Natural killer cell (primary cell): ENCODE results near the gene AHRR. TPM values are rescaled to one million over a fixed set of nuclear protein-coding genes. Genes with fewer than 3 reads are reported as not detected.
A peak's percentile ranks its signal among the peaks of the same experiment; 100 is the strongest.
"Not testable (repeated sequence)": the region's sequence is repeated elsewhere in the genome, so short reads cannot be mapped to it uniquely, and the experiment has no call there.

ENCODE experiments used
- ATAC-seq, 3 donors: fragments of 150-1000 bp in 2 of 3; fragments of 200-7000 bp in 1 of 3; cut with Tn5 transposase; 1 replicate in 1 of 3; 2 replicates in 2 of 3; pipeline ENCODE4 v1.10.0; 2021; ENCODE audit warnings: mild to moderate bottlenecking in 2 of 3, moderate library complexity in 2 of 3
- DNase-seq, 2 donors: peaks; one replicate each; pipeline versions ENCODE4 v3.0.0 to v3.0.0-alpha.2; 2013 to 2021; ENCODE audit warnings: mixed read lengths in 1 of 2
- H3K27ac ChIP-seq: one replicate; pipeline ENCODE4 v1.5.1; 2013; ENCODE audit warnings: mild to moderate bottlenecking, low read length
- H3K27me3 ChIP-seq: one replicate; pipeline ENCODE4 v1.6.1; 2013; ENCODE audit warnings: low read length; ENCODE audit not compliant: control insufficient read depth, insufficient read depth
- H3K36me3 ChIP-seq: one replicate; pipeline ENCODE4 v1.6.1; 2013; ENCODE audit warnings: low read length; ENCODE audit not compliant: control insufficient read depth, insufficient read depth
- H3K4me1 ChIP-seq: one replicate; pipeline ENCODE4 v1.6.1; 2013; ENCODE audit warnings: low read length; ENCODE audit not compliant: control insufficient read depth, insufficient read depth
- H3K4me3 ChIP-seq: one replicate; pipeline ENCODE4 v1.5.1; 2013; ENCODE audit warnings: low read length
- H3K9me3 ChIP-seq: one replicate; pipeline ENCODE4 v1.6.1; 2013; ENCODE audit warnings: low read length; ENCODE audit not compliant: control insufficient read depth, insufficient read depth
- H3K27ac Mint-ChIP-seq, 2 donors: one replicate each; pipeline ENCODE4 v1.8.0; 2022; ENCODE audit warnings: mild to moderate bottlenecking in 2 of 2, mixed read lengths in 2 of 2, moderate library complexity in 1 of 2
- H3K27me3 Mint-ChIP-seq, 2 donors: one replicate each; pipeline ENCODE4 v1.8.0; 2022; ENCODE audit warnings: low read depth in 2 of 2, mixed read lengths in 2 of 2
- H3K36me3 Mint-ChIP-seq: one replicate; pipeline ENCODE4 v1.8.0; 2022; ENCODE audit warnings: mixed read lengths
- H3K4me1 Mint-ChIP-seq, 2 donors: one replicate each; pipeline ENCODE4 v1.8.0; 2022; ENCODE audit warnings: mixed read lengths in 2 of 2
- H3K4me3 Mint-ChIP-seq: one replicate; pipeline ENCODE4 v1.8.0; 2022; ENCODE audit warnings: mild to moderate bottlenecking, moderate library complexity, mixed read lengths
- H3K9me3 Mint-ChIP-seq, 2 donors: one replicate each; pipeline ENCODE4 v1.8.0; 2022; ENCODE audit warnings: mixed read lengths in 2 of 2
- WGBS: methylation state at CpG from one replicate; pipeline ENCODE4 v1.1.7; 2013; ENCODE audit warnings: missing lambda C conversion rate; ENCODE audit not compliant: insufficient coverage; 5-methylcytosine and 5-hydroxymethylcytosine counted together
- intact Hi-C: fragments of 100-400 bp; cut with micrococcal nuclease; formaldehyde crosslinking; loops from one replicate; pipeline ENCODE4 v1.14.2; 2022
- total RNA-seq, 4 donors: library from RNA; stranded (reverse); fragments of 120-200 nt in 1 of 4; gene quantifications; one replicate each; pipeline versions ENCODE4 v1.2.3 to v1.2.4, GENCODE V29; 2013 to 2022
- TF ChIP-seq, protein P1 (sequence below): fragments of 200-600 bp; IDR thresholded peaks from one replicate; pipeline ENCODE4 v1.8.0; 2022; ENCODE audit warnings: antibody characterized with exemption

Gene AHRR
- total RNA-seq, 3 donors from 2014 or later (not counting 1 experiment from before 2014, with no cell fraction given): 0.88 to 1.4 (median 1.2) TPM

GRCh38 chr5:407801-408268, 86.3 kb downstream of the AHRR start:
- ATAC-seq (no peak), DNase-seq (no peak)
- H3K27me3 ChIP-seq: no peaks in the 10 kb centered on the region
- H3K27ac ChIP-seq: no peak overlapping the region
- H3K36me3 Mint-ChIP-seq: no peaks in the 10 kb centered on the region
- H3K4me1 ChIP-seq: peaks cover 3% of the 10 kb centered on the region
- no peaks in the 10 kb centered on the region for H3K4me1 Mint-ChIP-seq
- no peak overlapping the region for H3K4me3 Mint-ChIP-seq
- H3K27me3 Mint-ChIP-seq: peaks cover 12 to 19% of the 10 kb centered on the region in 2 donors
- no peaks in the 10 kb centered on the region for H3K36me3 ChIP-seq
- WGBS: 82% methylated on average over 8 of the region's 8 CpGs
- no peaks in the 10 kb centered on the region for H3K9me3 Mint-ChIP-seq
- no peaks in the 10 kb centered on the region for H3K9me3 ChIP-seq
- H3K4me3 ChIP-seq: no peak overlapping the region
- intact Hi-C loops: no loop called here
- TF ChIP-seq, protein P1, sequence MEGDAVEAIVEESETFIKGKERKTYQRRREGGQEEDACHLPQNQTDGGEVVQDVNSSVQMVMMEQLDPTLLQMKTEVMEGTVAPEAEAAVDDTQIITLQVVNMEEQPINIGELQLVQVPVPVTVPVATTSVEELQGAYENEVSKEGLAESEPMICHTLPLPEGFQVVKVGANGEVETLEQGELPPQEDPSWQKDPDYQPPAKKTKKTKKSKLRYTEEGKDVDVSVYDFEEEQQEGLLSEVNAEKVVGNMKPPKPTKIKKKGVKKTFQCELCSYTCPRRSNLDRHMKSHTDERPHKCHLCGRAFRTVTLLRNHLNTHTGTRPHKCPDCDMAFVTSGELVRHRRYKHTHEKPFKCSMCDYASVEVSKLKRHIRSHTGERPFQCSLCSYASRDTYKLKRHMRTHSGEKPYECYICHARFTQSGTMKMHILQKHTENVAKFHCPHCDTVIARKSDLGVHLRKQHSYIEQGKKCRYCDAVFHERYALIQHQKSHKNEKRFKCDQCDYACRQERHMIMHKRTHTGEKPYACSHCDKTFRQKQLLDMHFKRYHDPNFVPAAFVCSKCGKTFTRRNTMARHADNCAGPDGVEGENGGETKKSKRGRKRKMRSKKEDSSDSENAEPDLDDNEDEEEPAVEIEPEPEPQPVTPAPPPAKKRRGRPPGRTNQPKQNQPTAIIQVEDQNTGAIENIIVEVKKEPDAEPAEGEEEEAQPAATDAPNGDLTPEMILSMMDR: no peak
- no peak overlapping the region for H3K27ac Mint-ChIP-seq

DNA sequence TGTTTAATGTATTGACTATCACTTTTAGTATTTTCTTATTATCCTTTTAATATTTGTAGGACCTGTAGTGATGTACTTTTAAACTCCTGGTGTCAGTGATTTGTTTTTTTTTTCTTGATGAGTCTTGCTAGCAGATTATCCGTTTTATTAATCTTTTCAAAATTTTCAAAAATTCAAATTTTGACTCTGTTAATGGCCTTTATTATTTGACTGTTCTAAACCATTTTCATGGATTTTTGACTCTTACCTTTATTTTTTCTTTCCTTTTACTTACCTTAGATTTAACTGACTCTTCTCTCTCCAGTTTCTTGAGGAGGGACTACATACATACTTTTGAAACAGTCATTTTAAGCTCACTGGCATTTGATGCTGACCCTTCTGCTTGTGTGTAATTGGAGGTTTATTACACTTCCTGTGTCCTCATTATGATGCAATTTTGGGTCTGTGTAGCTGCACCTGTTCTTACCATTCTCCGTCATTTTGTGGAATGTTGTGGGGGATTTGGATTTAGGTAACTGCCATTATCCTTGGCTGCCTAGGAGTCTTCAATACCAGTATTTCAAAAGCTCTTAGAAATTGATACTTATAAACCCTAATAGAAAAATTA, 89.5 kb downstream of the AHRR start:
- no peak overlapping the region for H3K27ac Mint-ChIP-seq

DNA sequence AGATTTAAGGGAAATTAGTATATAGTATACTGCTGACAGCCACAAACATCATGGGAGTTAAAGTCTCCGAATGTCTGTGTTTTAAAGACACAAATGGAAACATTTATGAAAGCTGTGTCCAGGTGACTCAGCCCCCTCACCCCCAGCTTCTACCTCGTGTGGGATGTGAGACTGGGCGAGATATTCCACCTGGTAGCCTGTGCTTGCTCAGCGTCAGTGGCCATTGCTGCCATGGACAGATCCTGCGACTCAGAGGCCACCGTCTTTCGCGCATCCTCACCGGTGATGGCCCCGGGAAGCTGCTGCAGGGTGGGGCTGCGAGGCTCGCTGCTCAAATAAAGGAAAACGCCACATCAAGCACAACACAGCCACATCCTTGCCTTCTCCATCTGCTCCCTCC, 90.2 kb downstream of the AHRR start:
- Histone ChIP-seq H3K4me1 (no peaks in the 10 kb centered on the region), H3K9me3 (no peaks in the 10 kb centered on the region), H3K27ac (no peak overlapping the region), H3K36me3 (no peaks in the 10 kb centered on the region), H3K27me3 (no peaks in the 10 kb centered on the region), H3K4me3 (no peak overlapping the region)
- intact Hi-C loops: no loop called here
- 91% methylated on average over 13 of the region's 13 CpGs for WGBS
- DNase-seq (no peak), ATAC-seq (no peak)
- no peaks in the 10 kb centered on the region for H3K36me3 Mint-ChIP-seq
- H3K27me3 Mint-ChIP-seq: peaks cover 0 to 4% of the 10 kb centered on the region in 2 donors
- peaks cover 0 to 18% of the 10 kb centered on the region in 2 donors for H3K4me1 Mint-ChIP-seq
- no peaks in the 10 kb centered on the region for H3K9me3 Mint-ChIP-seq
- TF ChIP-seq, protein P1: no peak
- no peak overlapping the region for H3K27ac Mint-ChIP-seq
- H3K4me3 Mint-ChIP-seq: no peak overlapping the region

More for the DNA sequence above, 89.5 kb downstream of the AHRR start:
- Histone ChIP-seq H3K27ac (no peak overlapping the region), H3K36me3 (no peaks in the 10 kb centered on the region), H3K9me3 (no peaks in the 10 kb centered on the region), H3K4me1 (no peaks in the 10 kb centered on the region), H3K4me3 (no peak overlapping the region), H3K27me3 (no peaks in the 10 kb centered on the region)
- Mint-ChIP-seq H3K36me3 (no peaks in the 10 kb centered on the region), H3K4me1 (peaks cover 0 to 10% of the 10 kb centered on the region in 2 donors), H3K4me3 (no peak overlapping the region), H3K27me3 (peaks cover under 1 to 4% of the 10 kb centered on the region in 2 donors), H3K9me3 (no peaks in the 10 kb centered on the region)
- 100% methylated on average over 1 of the region's 2 CpGs for WGBS
- intact Hi-C loops: no loop called here
- TF ChIP-seq, protein P1: no peak
- ATAC-seq: no peak
- DNase-seq: no peak

DNA sequence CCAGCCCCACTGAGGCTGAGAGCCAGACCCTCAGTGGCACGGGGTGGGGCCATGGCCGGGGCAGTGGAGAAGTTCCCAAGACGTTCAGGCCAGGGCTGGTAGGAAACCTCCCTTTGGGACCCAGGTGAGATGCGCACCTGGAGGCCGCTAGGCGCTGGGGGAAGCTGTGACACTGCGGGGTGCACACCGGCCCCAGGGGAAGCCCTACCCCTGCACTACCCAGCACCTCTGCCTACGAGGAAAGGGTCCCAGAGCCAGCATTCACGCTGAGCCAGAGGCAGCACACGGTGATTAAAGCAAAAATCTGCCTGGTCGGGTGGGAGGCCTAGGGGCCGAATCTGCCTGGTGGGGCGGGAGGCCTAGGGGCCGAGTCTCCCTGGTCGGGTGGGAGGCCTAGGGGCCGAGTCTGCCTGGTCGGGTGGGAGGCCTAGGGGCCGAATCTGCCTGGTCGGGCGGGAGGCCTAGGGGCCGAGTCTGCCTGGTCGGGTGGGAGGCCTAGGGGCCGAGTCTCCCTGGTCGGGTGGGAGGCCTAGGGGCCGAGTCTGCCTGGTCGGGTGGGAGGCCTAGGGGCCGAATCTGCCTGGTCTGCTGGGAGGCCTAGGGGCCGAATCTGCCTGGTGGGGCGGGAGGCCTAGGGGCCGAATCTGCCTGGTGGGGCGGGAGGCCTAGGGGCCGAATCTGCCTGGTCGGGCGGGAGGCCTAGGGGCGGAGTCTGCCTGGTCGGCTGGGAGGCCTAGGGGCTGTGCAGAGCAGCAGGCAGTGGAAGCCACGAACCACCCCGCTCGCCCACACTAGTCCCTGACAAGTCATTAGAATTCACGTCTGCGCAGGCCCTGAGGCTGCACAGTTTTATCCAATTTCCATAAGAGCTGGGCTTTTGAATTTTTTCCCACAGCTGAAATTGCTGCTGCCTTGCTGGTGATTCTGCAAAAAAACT, 93.7 kb downstream of the AHRR start:
- H3K36me3 Mint-ChIP-seq, H3K9me3 Mint-ChIP-seq, H3K9me3 ChIP-seq, H3K27me3 Mint-ChIP-seq, intact Hi-C loops, H3K36me3 ChIP-seq, DNase-seq, H3K4me1 ChIP-seq, H3K27me3 ChIP-seq, H3K4me3 ChIP-seq: not testable (repeated sequence)
- 64% methylated on average over 42 of the region's 42 CpGs for WGBS
- Mint-ChIP-seq H3K27ac (peak overlapping the region in 1 of 2 donors; percentile 75), H3K4me1 (peaks cover 0 to 18% of the 10 kb centered on the region in 2 donors), H3K4me3 (peak overlapping the region; percentile 45)
- H3K27ac ChIP-seq: peak overlapping the region; percentile 57
- peak in 1 of 3 donors; percentile 80 for ATAC-seq
